Vagina (tissue), 2 donors: ENCODE measurements around the gene DLD. TPM values are rescaled to one million over a fixed set of nuclear protein-coding genes. Genes with fewer than 3 reads are reported as not detected.

Source experiments
- DNase-seq, 2 donors: peaks; one replicate each; pipeline ENCODE4 v3.0.0-alpha.2; 2017; ENCODE audit errors: extremely low spot score in 2 of 2
- H3K27ac ChIP-seq: fragments of 200-600 bp; sonication (generic); one replicate; pipeline ENCODE4 v1.5.1; 2019
- H3K27me3 ChIP-seq: fragments of 200-600 bp; sonication (generic); one replicate; pipeline ENCODE4 v1.5.1; 2019
- H3K36me3 ChIP-seq, 2 donors: fragments of 200-600 bp; sonication (generic); one replicate each; pipeline ENCODE4 v1.5.1; 2017 to 2019
- H3K4me1 ChIP-seq: fragments of 200-600 bp; sonication (generic); one replicate; pipeline ENCODE4 v1.5.1; 2019
- H3K4me3 ChIP-seq, 2 donors: fragments of 200-600 bp; sonication (generic); 1 replicate in 1 of 2; 2 replicates in 1 of 2; pipeline ENCODE4 v1.5.1; 2016 to 2019
- H3K9me3 ChIP-seq: fragments of 200-600 bp; sonication (generic); one replicate; pipeline ENCODE4 v1.5.1; 2019
- POLR2A ChIP-seq, 2 donors: fragments of 450-650 bp; IDR thresholded peaks; one replicate each; pipeline ENCODE4 v1.6.1; 2017; ENCODE audit warnings: antibody characterized with exemption in 2 of 2, mild to moderate bottlenecking in 2 of 2, moderate library complexity in 2 of 2
- POLR2AphosphoS5 ChIP-seq, 2 donors: sonication (generic); formaldehyde crosslinking; IDR thresholded peaks; one replicate each; pipeline ENCODE4 v1.9.0; 2017; ENCODE audit warnings: antibody characterized with exemption in 2 of 2, mild to moderate bottlenecking in 2 of 2, low read depth in 1 of 2; ENCODE audit not compliant: insufficient read depth in 1 of 2
- intact Hi-C: fragments of 100-400 bp; cut with DNase I; formaldehyde crosslinking; loops from one replicate; pipeline ENCODE4 v1.15.1; 2023
- total RNA-seq: library from RNA; depleted of rRNA; stranded (reverse); fragments of >200 nt; gene quantifications from one replicate; pipeline ENCODE4 v1.2.3, GENCODE V29; 2016
- TF ChIP-seq, protein P1 (sequence below), 3 experiments: fragments of 450-650 bp in 2 of 3; fragments of 200-600 bp in 1 of 3; sonication (generic) in 1 of 3; IDR thresholded peaks; one replicate each; pipeline ENCODE4 v1.5.1; 2017 to 2019; ENCODE audit warnings: antibody characterized with exemption in 3 of 3, mild to moderate bottlenecking in 2 of 3, moderate library complexity in 2 of 3

The DLD gene
- total RNA-seq, 1 donor from 2014 or later: 67.8 TPM

DNA sequence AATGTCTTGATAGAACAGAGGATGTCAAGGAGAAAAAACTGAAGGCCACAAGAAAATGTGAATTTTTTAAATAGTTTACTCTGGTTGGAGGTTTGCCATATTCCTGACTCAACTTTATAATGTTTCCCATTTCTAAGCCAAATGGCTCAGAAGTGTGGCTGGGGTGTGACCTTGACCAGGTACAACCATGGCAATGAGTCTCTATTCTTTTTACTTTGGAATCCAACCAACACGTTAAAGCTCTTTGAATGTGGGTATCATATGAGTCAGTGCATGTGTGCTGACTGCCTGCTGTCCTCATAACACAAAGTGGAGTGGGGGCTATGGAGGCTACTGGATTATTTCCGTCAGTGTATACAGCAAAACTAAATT, 33.5 kb upstream of the DLD start:
- H3K4me1 ChIP-seq: peaks cover 16% of the 10 kb centered on the region
- H3K27ac ChIP-seq: no peak overlapping the region
- H3K36me3 ChIP-seq: no peaks in the 10 kb centered on the region
- TF ChIP-seq POLR2A (IDR thresholded peaks at IDR 0.05) (no peak), POLR2AphosphoS5 (IDR thresholded peaks at IDR 0.05; ENCODE audit: insufficient read depth in 1 of 2, low read depth in 1 of 2) (no peak)
- TF ChIP-seq, protein P1, sequence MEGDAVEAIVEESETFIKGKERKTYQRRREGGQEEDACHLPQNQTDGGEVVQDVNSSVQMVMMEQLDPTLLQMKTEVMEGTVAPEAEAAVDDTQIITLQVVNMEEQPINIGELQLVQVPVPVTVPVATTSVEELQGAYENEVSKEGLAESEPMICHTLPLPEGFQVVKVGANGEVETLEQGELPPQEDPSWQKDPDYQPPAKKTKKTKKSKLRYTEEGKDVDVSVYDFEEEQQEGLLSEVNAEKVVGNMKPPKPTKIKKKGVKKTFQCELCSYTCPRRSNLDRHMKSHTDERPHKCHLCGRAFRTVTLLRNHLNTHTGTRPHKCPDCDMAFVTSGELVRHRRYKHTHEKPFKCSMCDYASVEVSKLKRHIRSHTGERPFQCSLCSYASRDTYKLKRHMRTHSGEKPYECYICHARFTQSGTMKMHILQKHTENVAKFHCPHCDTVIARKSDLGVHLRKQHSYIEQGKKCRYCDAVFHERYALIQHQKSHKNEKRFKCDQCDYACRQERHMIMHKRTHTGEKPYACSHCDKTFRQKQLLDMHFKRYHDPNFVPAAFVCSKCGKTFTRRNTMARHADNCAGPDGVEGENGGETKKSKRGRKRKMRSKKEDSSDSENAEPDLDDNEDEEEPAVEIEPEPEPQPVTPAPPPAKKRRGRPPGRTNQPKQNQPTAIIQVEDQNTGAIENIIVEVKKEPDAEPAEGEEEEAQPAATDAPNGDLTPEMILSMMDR (IDR thresholded peaks at IDR 0.05): no peak
- intact Hi-C loops: no loop called here
- no peaks in the 10 kb centered on the region for H3K9me3 ChIP-seq
- no peak for DNase-seq
- H3K27me3 ChIP-seq: no peaks in the 10 kb centered on the region
- no peak overlapping the region for H3K4me3 ChIP-seq

DNA sequence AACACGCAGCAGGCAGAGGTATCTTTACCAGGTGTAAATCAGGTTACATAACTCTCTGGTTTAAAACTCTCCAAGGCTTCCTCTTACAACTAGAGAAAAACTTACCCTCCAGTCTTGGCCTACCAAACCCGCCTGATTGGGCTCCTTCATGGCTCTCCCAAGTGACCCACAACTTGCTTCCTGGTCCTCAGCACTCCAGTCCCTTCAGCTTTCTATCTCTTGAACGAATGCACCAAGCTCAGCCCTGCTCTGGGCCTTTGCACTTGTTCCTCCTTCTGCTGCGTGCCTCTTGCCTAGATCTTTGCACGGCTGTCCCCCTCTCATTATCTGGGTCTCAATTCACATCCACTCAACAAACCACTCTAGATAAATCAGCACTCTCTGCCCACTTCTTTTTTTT, 32.7 kb upstream of the DLD start:
- peaks cover 16% of the 10 kb centered on the region for H3K4me1 ChIP-seq
- no peak for DNase-seq
- no peaks in the 10 kb centered on the region for H3K27me3 ChIP-seq
- no peak for TF ChIP-seq POLR2AphosphoS5 (IDR thresholded peaks at IDR 0.05; ENCODE audit: insufficient read depth in 1 of 2, low read depth in 1 of 2)
- TF ChIP-seq, protein P1 (IDR thresholded peaks at IDR 0.05): no peak
- TF ChIP-seq POLR2A (IDR thresholded peaks at IDR 0.05): no peak
- H3K9me3 ChIP-seq: no peaks in the 10 kb centered on the region
- H3K4me3 ChIP-seq: no peak overlapping the region
- intact Hi-C loops: no loop called here
- H3K27ac ChIP-seq: no peak overlapping the region
- no peaks in the 10 kb centered on the region for H3K36me3 ChIP-seq

DNA sequence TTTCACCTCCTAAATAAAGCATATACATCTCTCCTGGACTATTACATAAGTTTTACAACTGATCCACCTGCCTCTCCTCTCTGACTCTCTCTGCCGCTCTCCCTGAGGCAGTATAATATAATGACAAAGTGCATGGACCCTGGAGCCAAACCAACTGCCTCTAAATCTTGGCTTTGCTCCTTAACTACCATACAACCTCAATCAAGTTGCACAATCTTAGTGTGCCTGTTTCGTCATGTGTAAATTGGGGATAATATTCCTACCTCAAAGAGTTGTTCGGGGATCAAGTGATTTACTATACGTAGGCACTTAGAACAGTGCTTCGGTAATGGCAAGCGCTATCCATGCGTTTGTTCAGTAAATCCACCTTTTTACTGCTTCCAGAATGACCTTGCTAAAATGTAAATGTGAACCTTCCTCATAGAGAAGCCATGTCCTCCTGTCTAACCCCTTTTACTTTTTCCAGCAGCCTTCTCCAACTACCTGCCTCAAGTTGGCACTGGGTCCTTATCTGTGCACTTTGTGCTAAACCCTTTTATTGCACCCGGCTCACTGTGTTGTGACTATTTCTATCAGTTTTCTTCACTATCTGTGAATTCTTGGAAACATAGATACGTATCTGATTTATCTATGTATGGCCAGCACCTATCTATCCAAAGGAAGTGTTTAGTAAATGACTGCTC, 30.6 kb upstream of the DLD start:
- Histone ChIP-seq H3K9me3 (no peaks in the 10 kb centered on the region), H3K4me3 (no peak overlapping the region), H3K27me3 (no peaks in the 10 kb centered on the region), H3K36me3 (no peaks in the 10 kb centered on the region), H3K4me1 (peaks cover 16% of the 10 kb centered on the region), H3K27ac (no peak overlapping the region)
- intact Hi-C loops: no loop called here
- no peak for DNase-seq
- no peak for TF ChIP-seq POLR2AphosphoS5 (IDR thresholded peaks at IDR 0.05; ENCODE audit: insufficient read depth in 1 of 2, low read depth in 1 of 2)
- TF ChIP-seq POLR2A (IDR thresholded peaks at IDR 0.05): no peak
- TF ChIP-seq, protein P1 (IDR thresholded peaks at IDR 0.05): no peak

DNA sequence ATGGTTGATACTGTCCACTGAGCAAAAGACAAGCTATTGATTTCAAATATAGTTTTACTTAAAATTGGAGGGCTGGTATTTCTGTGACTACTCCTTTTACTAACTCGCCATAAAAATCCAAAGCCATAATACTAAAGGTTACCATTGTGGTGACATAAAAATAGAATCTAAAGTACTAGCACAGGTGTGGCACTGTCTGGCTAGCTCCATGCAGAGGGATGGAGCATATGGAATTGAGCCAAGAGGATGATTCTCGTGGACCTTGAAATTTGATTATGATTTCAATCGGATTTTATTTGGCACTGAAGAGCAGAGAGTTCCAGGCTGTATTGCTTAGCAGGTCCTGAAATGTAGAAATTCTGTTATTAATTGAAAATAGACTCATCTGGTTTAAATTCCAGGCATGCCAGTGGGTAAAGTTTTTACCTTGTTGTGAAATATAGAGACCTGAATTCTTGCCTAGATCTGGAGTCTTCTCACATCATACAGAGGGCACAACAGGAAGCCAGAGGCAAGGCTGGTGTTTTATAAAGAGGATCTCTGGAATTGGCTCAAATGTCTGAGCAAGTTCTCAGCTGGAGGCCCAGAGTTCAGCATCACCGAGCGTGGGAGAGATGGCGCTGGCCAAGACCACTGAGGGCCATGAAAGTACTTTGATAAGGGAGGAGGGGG, 29.9 kb upstream of the DLD start:
- intact Hi-C loops: no loop called here
- TF ChIP-seq, protein P1 (IDR thresholded peaks at IDR 0.05): no peak
- TF ChIP-seq POLR2AphosphoS5 (IDR thresholded peaks at IDR 0.05; ENCODE audit: insufficient read depth in 1 of 2, low read depth in 1 of 2): no peak
- no peak for TF ChIP-seq POLR2A (IDR thresholded peaks at IDR 0.05)
- H3K27me3 ChIP-seq: no peaks in the 10 kb centered on the region
- peaks cover 16% of the 10 kb centered on the region for H3K4me1 ChIP-seq
- no peak for DNase-seq
- H3K27ac ChIP-seq: no peak overlapping the region
- H3K4me3 ChIP-seq: no peak overlapping the region
- no peaks in the 10 kb centered on the region for H3K9me3 ChIP-seq
- H3K36me3 ChIP-seq: no peaks in the 10 kb centered on the region
